Hematopoietic multipotent progenitor cell treated with erythropoietin and hydrocortisone succinate and interleukin-3 and kit ligand, for 6 days (in vitro differentiated cells): ENCODE data around the gene NUP153.

Experiments
- DNase-seq: peaks from one replicate; pipeline ENCODE4 v3.0.0-alpha.2; 2015

NUP153 gene

GRCh38 chr6:17656644-17657043, 50.1 kb downstream of the NUP153 start:
- DNase-seq = peak; percentile 32

- DNase-seq = peak; percentile 82
These were observed 50.6 kb downstream of the NUP153 start for GRCh38 chr6:17656092-17656491.

GRCh38 chr6:17653198-17653882, 53.4 kb downstream of the NUP153 start:
- DNase-seq = no peak

- no peak for DNase-seq
These were observed 55.9 kb downstream of the NUP153 start for GRCh38 chr6:17650656-17651309.

GRCh38 chr6:17648745-17649144, 58.0 kb downstream of the NUP153 start:
- no peak for DNase-seq

GRCh38 chr6:17640477-17640917, 66.2 kb downstream of the NUP153 start:
- peak; percentile 24 for DNase-seq

GRCh38 chr6:17638212-17638715, 68.5 kb downstream of the NUP153 start:
- DNase-seq = no peak

GRCh38 chr6:17635568-17635967, 71.2 kb downstream of the NUP153 start:
- DNase-seq = no peak

GRCh38 chr6:17633465-17634188, 73.1 kb downstream of the NUP153 start:
- DNase-seq = no peak

- DNase-seq = no peak
These were observed 73.8 kb downstream of the NUP153 start for GRCh38 chr6:17632934-17633333.

- no peak for DNase-seq
These were observed 76.1 kb downstream of the NUP153 start for GRCh38 chr6:17630511-17631073.

- DNase-seq = no peak
These were observed 76.8 kb downstream of the NUP153 start for GRCh38 chr6:17629824-17630510.

- DNase-seq = no peak
These were observed 77.9 kb downstream of the NUP153 start for GRCh38 chr6:17628873-17629272.

GRCh38 chr6:17624396-17624795, 82.3 kb downstream of the NUP153 start:
- DNase-seq = no peak

GRCh38 chr6:17622144-17622543, 84.6 kb downstream of the NUP153 start:
- DNase-seq = peak; percentile 35

GRCh38 chr6:17621003-17621402, 85.7 kb downstream of the NUP153 start:
- DNase-seq = no peak

- DNase-seq = no peak
These were observed 90.9 kb downstream of the NUP153 start for GRCh38 chr6:17615794-17616193.

GRCh38 chr6:17612048-17612447, 94.7 kb downstream of the NUP153 start:
- no peak for DNase-seq

GRCh38 chr6:17610835-17611234, 95.9 kb downstream of the NUP153 start:
- no peak for DNase-seq

GRCh38 chr6:17606606-17607005, 100.1 kb downstream of the NUP153 start:
- no peak for DNase-seq

GRCh38 chr6:17602888-17603287, 103.8 kb downstream of the NUP153 start:
- no peak for DNase-seq

- peak; percentile 28 for DNase-seq
These were observed 105.4 kb downstream of the NUP153 start for GRCh38 chr6:17601386-17601703.
